ENCODE data around the gene ZIK1. TPM values are rescaled to one million over a fixed set of nuclear protein-coding genes. Genes with fewer than 3 reads are reported as not detected.
A peak's percentile ranks its signal among the peaks of the same experiment; 100 is the strongest.

ZIK1 gene
- total and polyA plus RNA-seq, 2 of the 4 experiments (the other 2 are of a cell fraction): 4.1 to 11.8 TPM

- H3K9me1 ChIP-seq (ENCODE audit: insufficient read depth, low read length): peaks cover 5% of the 10 kb centered on the region; the same call in 1 of the 2 replicates
- no peak overlapping the region for H3K4me3 ChIP-seq (ENCODE audit: insufficient read depth, low read depth, low read length)
- no peak overlapping the region for H3K4me2 ChIP-seq (ENCODE audit: low read depth, low read length)
- H3K79me1 ChIP-seq (ENCODE audit: low read depth in 1 of 2, low read length in 2 of 2): peaks cover 29% of the 10 kb centered on the region in 2 experiments
- ATAC-seq (ENCODE audit: low read depth): no peak
- H2BK20ac ChIP-seq (ENCODE audit: low read depth, low read length): no peak overlapping the region
- no peak overlapping the region for H3K56ac ChIP-seq (ENCODE audit: extremely low read depth, insufficient read depth, low read length)
- no peak for DNase-seq
- H3K18ac ChIP-seq (ENCODE audit: low read depth, low read length): no peak overlapping the region
- H3K4me1 ChIP-seq (ENCODE audit: control insufficient read depth, insufficient read depth, low read length): no peaks in the 10 kb centered on the region
- no peak overlapping the region for H3K14ac ChIP-seq (replicated peaks; ENCODE audit: low read depth, low read length)
- H3K9ac ChIP-seq (ENCODE audit: low read depth, low read length): no peak overlapping the region
- peaks cover 56% of the 10 kb centered on the region for H3K36me3 ChIP-seq (ENCODE audit: control insufficient read depth, insufficient read depth, low read length)
- H3K27me3 ChIP-seq (ENCODE audit: control insufficient read depth, insufficient read depth, low read length): no peaks in the 10 kb centered on the region
- H2AFZ ChIP-seq (replicated peaks; ENCODE audit: low read length, poor library complexity): no peak overlapping the region
- BruUV-seq (replicated peaks): no TSS peak
- no peak overlapping the region for H2AK5ac ChIP-seq (ENCODE audit: low read depth, low read length)
- H4K5ac ChIP-seq (ENCODE audit: low read depth, low read length): no peak overlapping the region
- H2BK15ac ChIP-seq (ENCODE audit: low read depth, low read length): no peak overlapping the region
- H3K9me3 ChIP-seq (ENCODE audit: control insufficient read depth, insufficient read depth, low read length): peaks cover 60% of the 10 kb centered on the region
- intact Hi-C loops (cut with micrococcal nuclease) (no loop called here), dilution Hi-C loops (cut with HindIII; ENCODE audit: low sequenced_read_pairs, unreplicated experiment) (no loop called here), in situ Hi-C loops (cut with MboI; ENCODE audit: low sequenced_read_pairs) (no loop called here)
- ChIA-PET POLR2A (ENCODE audit: unreplicated experiment) (no interaction called here), CTCF (no interaction called here)
- no peak overlapping the region for H4K91ac ChIP-seq (ENCODE audit: insufficient read depth, low read depth, low read length)
- no peak overlapping the region for H3K27ac ChIP-seq (ENCODE audit: insufficient read depth, low read length)
- no peak overlapping the region for H3K23ac ChIP-seq (ENCODE audit: low read depth, low read length)
- no peak overlapping the region for H2BK5ac ChIP-seq (ENCODE audit: low read depth, low read length, poor library complexity, severe bottlenecking)
- no peak overlapping the region for H4K8ac ChIP-seq (ENCODE audit: low read depth in 2 of 2, low read length in 2 of 2)
- H3K4ac ChIP-seq (ENCODE audit: low read depth, low read length): no peak overlapping the region
- H2AK9ac ChIP-seq (replicated peaks; ENCODE audit: low read depth, low read length, poor library complexity): no peak overlapping the region
- TF ChIP-seq RFX5 (IDR thresholded peaks at IDR 0.05; ENCODE audit: low read depth, low read length) (no peak), USF2 (IDR thresholded peaks at IDR 0.05; ENCODE audit: low read depth, low read length) (no peak), MAFK (IDR thresholded peaks at IDR 0.05; ENCODE audit: low read depth, low read length) (peak; percentile 57; the same call in 1 of the 2 replicates), ELK1 (IDR thresholded peaks at IDR 0.05; ENCODE audit: borderline replicate concordance, low read depth, low read length) (no peak)
- no peak overlapping the region for H2BK120ac ChIP-seq (ENCODE audit: low read depth, low read length)
- H4K20me1 ChIP-seq (ENCODE audit: insufficient read depth, low read length): no peaks in the 10 kb centered on the region
Observed at GRCh38 chr19:57576661-57577060, 7.3 kb upstream of the ZIK1 start.

All from IMR-90 (cell line).